ENCODE results near the gene MYRIP.

DNA sequence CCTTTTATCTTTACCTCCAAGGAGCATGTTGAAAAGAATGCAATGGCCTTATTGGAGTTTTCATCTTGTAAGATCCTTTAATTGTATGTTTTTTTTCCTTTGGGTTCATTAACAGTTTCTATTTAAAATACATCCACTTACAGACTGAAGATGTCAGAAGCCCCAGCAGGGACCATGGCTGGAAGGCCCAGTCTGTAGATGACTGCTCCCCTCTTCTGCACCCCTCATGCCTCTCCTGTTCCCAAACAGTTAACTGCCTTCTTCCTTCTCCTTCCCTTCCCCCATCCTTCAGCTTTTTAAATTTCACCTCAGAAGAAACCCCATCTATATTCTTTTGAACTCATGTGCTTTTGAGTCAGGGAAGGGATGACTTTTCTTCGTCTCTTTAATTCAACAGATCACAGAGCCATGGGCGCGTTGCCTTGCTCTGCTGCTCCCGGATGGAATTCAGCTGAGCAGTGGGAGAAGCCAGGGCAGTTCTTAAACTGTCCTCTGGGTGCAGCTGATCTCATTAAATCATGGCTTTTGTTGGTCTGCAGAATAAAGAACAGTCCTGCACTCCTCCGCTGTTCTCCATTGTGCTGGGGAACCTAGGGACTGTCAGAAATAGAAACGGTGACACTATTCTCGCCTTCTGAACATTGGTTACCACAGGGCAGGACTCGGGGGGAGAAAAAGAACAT, 428.6 kb downstream of the MYRIP start:
- TF ChIP-seq, protein P1, sequence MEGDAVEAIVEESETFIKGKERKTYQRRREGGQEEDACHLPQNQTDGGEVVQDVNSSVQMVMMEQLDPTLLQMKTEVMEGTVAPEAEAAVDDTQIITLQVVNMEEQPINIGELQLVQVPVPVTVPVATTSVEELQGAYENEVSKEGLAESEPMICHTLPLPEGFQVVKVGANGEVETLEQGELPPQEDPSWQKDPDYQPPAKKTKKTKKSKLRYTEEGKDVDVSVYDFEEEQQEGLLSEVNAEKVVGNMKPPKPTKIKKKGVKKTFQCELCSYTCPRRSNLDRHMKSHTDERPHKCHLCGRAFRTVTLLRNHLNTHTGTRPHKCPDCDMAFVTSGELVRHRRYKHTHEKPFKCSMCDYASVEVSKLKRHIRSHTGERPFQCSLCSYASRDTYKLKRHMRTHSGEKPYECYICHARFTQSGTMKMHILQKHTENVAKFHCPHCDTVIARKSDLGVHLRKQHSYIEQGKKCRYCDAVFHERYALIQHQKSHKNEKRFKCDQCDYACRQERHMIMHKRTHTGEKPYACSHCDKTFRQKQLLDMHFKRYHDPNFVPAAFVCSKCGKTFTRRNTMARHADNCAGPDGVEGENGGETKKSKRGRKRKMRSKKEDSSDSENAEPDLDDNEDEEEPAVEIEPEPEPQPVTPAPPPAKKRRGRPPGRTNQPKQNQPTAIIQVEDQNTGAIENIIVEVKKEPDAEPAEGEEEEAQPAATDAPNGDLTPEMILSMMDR (IDR thresholded peaks at IDR 0.05; ENCODE audit: low read length): no peak
- TF ChIP-seq EZH2 (IDR thresholded peaks at IDR 0.05; ENCODE audit: borderline replicate concordance, low read length): no peak

All from OCI-LY1 (cell line).